ENCODE results near the gene TBC1D2B. TPM values are rescaled to one million over a fixed set of nuclear protein-coding genes. Genes with fewer than 3 reads are reported as not detected.

The TBC1D2B gene
- polyA plus RNA-seq, 1 donor (not counting 4 experiments of a cell fraction or from before 2014, with no cell fraction given) = 27.0 TPM

DNA sequence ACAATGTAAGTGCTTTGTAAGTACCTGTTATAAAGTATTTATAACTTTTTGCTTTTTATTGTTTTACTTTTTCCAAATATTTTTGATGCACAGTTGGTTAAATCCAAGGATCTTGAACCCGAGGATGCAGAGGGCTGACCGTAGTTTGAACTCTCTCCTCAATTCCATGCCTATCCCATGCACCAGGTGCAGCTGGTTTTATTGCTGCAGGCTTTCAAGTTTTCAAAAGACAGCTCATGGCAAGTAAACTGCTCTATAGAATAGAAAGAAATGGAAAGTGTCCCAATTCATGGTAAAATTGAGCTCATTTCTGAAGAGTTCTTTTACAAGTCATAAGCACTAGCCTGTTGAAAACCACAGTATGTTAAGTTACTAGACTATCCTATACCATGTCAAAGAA is 131.9 kb downstream of the TBC1D2B start:
- no peaks in the 10 kb centered on the region for H3K9me3 ChIP-seq (ENCODE audit: control insufficient read depth, low read depth, low read length)
- no peak overlapping the region for H3K9ac ChIP-seq (ENCODE audit: control insufficient read depth, extremely low read depth, insufficient read depth, low read length)
- H4K20me1 ChIP-seq (ENCODE audit: control insufficient read depth, extremely low read depth, insufficient read depth, low read length) = no peaks in the 10 kb centered on the region
- no peaks in the 10 kb centered on the region for H3K27me3 ChIP-seq (ENCODE audit: control insufficient read depth, extremely low read depth, insufficient read depth, low read length)
- no peak for DNase-seq (ENCODE audit: low read depth, low spot score)
- H3K79me2 ChIP-seq (ENCODE audit: control insufficient read depth, insufficient read depth, low read length) = no peaks in the 10 kb centered on the region
- H3K27ac ChIP-seq (ENCODE audit: control insufficient read depth, insufficient read depth, low read length) = no peak overlapping the region
- no peaks in the 10 kb centered on the region for H3K9me1 ChIP-seq (ENCODE audit: control insufficient read depth, extremely low read depth, insufficient read depth, low read length)
- TF ChIP-seq, protein P1, sequence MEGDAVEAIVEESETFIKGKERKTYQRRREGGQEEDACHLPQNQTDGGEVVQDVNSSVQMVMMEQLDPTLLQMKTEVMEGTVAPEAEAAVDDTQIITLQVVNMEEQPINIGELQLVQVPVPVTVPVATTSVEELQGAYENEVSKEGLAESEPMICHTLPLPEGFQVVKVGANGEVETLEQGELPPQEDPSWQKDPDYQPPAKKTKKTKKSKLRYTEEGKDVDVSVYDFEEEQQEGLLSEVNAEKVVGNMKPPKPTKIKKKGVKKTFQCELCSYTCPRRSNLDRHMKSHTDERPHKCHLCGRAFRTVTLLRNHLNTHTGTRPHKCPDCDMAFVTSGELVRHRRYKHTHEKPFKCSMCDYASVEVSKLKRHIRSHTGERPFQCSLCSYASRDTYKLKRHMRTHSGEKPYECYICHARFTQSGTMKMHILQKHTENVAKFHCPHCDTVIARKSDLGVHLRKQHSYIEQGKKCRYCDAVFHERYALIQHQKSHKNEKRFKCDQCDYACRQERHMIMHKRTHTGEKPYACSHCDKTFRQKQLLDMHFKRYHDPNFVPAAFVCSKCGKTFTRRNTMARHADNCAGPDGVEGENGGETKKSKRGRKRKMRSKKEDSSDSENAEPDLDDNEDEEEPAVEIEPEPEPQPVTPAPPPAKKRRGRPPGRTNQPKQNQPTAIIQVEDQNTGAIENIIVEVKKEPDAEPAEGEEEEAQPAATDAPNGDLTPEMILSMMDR (optimal IDR thresholded peaks at IDR 0.05 in 1 of 3, IDR thresholded peaks at IDR 0.05 in 1 of 3, conservative IDR thresholded peaks at IDR 0.05 in 1 of 3; ENCODE audit: extremely low read depth in 1 of 3, insufficient read depth in 2 of 3, low read length in 3 of 3) = no peak
- no peak for TF ChIP-seq EZH2 (IDR thresholded peaks at IDR 0.05; ENCODE audit: low read length)
- no peaks in the 10 kb centered on the region for H3K4me1 ChIP-seq (ENCODE audit: control insufficient read depth, extremely low read depth, insufficient read depth, low read length)
- H3K4me3 ChIP-seq (ENCODE audit: control insufficient read depth in 2 of 3, extremely low read depth in 1 of 3, insufficient read depth in 2 of 3, low read depth in 1 of 3, low read length in 3 of 3) = no peak overlapping the region
- no peak overlapping the region for H3K4me2 ChIP-seq (ENCODE audit: control insufficient read depth, extremely low read depth, insufficient read depth, low read depth, low read length)
- H2AFZ ChIP-seq (ENCODE audit: control insufficient read depth, low read length) = no peak overlapping the region
- dilution Hi-C loops (cut with MboI; ENCODE audit: extremely low pct_ligation_motif_present, low sequenced_read_pairs) = no loop called here
- FAIRE-seq = no peak
- no peaks in the 10 kb centered on the region for H3K36me3 ChIP-seq (ENCODE audit: control insufficient read depth in 2 of 2, extremely low read depth in 1 of 2, insufficient read depth in 2 of 2, low read length in 2 of 2)

Small RNA genes within 50 kb of the gene (small RNA-seq; reads per million reads assigned to genes)
- 0 reads per million in 3 experiments for gene RF00092 (ENCODE audit: insufficient read length in 3 of 3, low read depth in 3 of 3, low replicate concordance in 1 of 3)

Other genes with a start within 250 kb of the TBC1D2B start
- not detected in 3 replicates for gene SH2D7, start 14.8 kb upstream of the TBC1D2B start, polyA plus RNA-seq
- gene CIB2, start 53.7 kb upstream of the TBC1D2B start, polyA plus RNA-seq = 4.1 to 6.1 TPM (median 4.9 TPM) in 3 replicates
- 59.4 to 118 TPM (median 110 TPM) in 3 replicates for gene IDH3A, start 71.7 kb upstream of the TBC1D2B start, polyA plus RNA-seq
- gene ACSBG1, start 156.9 kb upstream of the TBC1D2B start, polyA plus RNA-seq = 0.01 to 0.06 TPM in 2 of 3 replicates, not detected in the other
- 4.1 to 5.7 TPM (median 4.6 TPM) in 3 replicates for gene DNAJA4, start 186.9 kb upstream of the TBC1D2B start, polyA plus RNA-seq
- 84.5 to 101 TPM (median 86.5 TPM) in 3 replicates for gene SKIC8, start 221.9 kb upstream of the TBC1D2B start, polyA plus RNA-seq

Measured in keratinocyte (primary cell).